OCI-LY3 (cell line): ENCODE measurements around the gene MIEF2.

ENCODE experiments used
- H2AFZ ChIP-seq: fragments of 200-600, 300-600 bp; shearing (Covaris generic); 2 replicates; pipeline ENCODE4 v1.6.0; 2014; ENCODE audit warnings: antibody characterized with exemption, low read depth, low read length
- H3K27ac ChIP-seq: fragments of 200-600, 300-600 bp; sonication (generic); 2 replicates; pipeline ENCODE4 v1.5.1; 2014; ENCODE audit warnings: mild to moderate bottlenecking, low read length, moderate library complexity, mixed read lengths
- H3K27me3 ChIP-seq: fragments of 200-600, 300-600 bp; sonication (generic); 2 replicates; pipeline ENCODE4 v1.6.1; 2014; ENCODE audit warnings: low read depth, low read length, mixed read lengths
- H3K36me3 ChIP-seq: fragments of 200-600, 300-600 bp; sonication (generic); replicated peaks from 2 replicates; pipeline ENCODE3; 2014; ENCODE audit warnings: low read depth, low read length, mixed read lengths
- H3K4me1 ChIP-seq: fragments of 300-600, 200-600 bp; sonication (generic); 2 replicates; pipeline ENCODE4 v1.6.1; 2014; ENCODE audit warnings: low read length, mixed read lengths
- H3K4me2 ChIP-seq: fragments of 200-600, 300-600 bp; sonication (generic); 2 replicates; pipeline ENCODE4 v1.6.1; 2014; ENCODE audit warnings: low read length, mixed read lengths
- H3K4me3 ChIP-seq: fragments of 300-600, 200-600 bp; sonication (generic); 2 replicates; pipeline ENCODE4 v1.5.1; 2014; ENCODE audit warnings: antibody characterized with exemption, mild to moderate bottlenecking, low read length, moderate library complexity
- H3K79me2 ChIP-seq: fragments of 300-600, 200-600 bp; shearing (Covaris generic); 2 replicates; pipeline ENCODE4 v1.6.1; 2014; ENCODE audit warnings: mild to moderate bottlenecking, low read length, mixed read lengths
- H3K9ac ChIP-seq: fragments of 300-600, 200-600 bp; shearing (Covaris generic); 2 replicates; pipeline ENCODE4 v1.6.0; 2014; ENCODE audit warnings: mild to moderate bottlenecking, low read length, moderate library complexity
- H3K9me3 ChIP-seq: fragments of 200-600, 300-600 bp; shearing (Covaris generic); 2 replicates; pipeline ENCODE4 v1.6.1; 2014; ENCODE audit warnings: low read length, mixed read lengths; ENCODE audit not compliant: insufficient read depth
- H4K20me1 ChIP-seq: fragments of 200-600, 300-600 bp; sonication (generic); 2 replicates; pipeline ENCODE4 v1.6.1; 2016; ENCODE audit warnings: low read length, mixed read lengths; ENCODE audit not compliant: insufficient read depth
- CTCF ChIP-seq: fragments of 200-600, 300-600 bp; sonication (generic); IDR thresholded peaks from 2 replicates; pipeline ENCODE4 v1.5.1; 2014; ENCODE audit warnings: antibody characterized with exemption, low read length, low read depth
- EZH2phosphoT487 ChIP-seq: fragments of 200-600 bp; shearing (Covaris generic); IDR thresholded peaks from 2 replicates; pipeline ENCODE4 v1.6.1; 2018; ENCODE audit warnings: antibody characterized with exemption, mixed run types, low read depth

Gene MIEF2

DNA sequence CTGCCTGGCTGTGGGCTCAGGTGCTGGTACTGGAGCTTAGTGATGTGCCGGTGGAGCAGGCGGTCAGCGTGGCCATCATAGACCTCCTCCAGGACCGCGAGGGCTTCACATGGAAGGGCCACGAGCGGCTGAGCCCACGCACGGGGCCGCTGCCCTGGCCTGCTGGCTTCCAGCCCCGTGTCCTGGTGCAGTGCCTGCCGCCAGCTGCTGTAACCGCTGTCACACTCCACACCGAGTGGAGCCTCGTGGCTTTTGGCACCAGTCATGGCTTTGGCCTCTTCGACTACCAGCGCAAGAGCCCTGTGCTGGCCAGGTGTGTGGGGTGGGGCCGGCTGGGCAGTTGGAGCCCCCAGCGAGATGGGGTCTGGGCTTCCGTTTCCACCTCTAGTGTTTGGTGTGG is 23.0 kb upstream of the MIEF2 start:
- Histone ChIP-seq H3K27ac (no peak overlapping the region), H3K36me3 (no peaks in the 10 kb centered on the region), H3K4me3 (no peak overlapping the region), H3K9ac (no peak overlapping the region), H2AFZ (no peak overlapping the region), H3K79me2 (no peaks in the 10 kb centered on the region), H3K4me2 (no peak overlapping the region), H4K20me1 (no peaks in the 10 kb centered on the region), H3K4me1 (no peaks in the 10 kb centered on the region), H3K27me3 (no peaks in the 10 kb centered on the region), H3K9me3 (no peaks in the 10 kb centered on the region)
- TF ChIP-seq EZH2phosphoT487 (no peak), CTCF (no peak)

DNA sequence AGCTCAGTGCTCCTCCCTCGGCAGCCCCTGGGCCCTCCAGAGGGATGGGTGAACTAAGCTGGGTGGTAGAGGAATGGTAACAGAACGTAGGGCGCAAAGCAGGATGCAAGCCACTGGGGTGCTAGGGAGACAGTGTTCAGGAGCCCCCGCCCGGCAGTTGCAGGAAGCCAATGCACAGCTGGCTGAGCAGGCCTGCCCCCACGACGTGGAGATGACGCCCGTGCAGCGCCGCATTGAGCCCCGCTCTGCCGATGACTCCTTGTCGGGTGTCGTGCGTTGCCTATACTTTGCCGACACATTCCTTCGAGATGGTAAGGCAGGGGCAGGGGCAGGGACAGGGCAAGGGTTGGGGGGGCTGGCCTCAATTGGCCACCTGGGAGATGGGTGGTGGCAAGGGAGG is 22.2 kb upstream of the MIEF2 start:
- Histone ChIP-seq H3K4me3 (no peak overlapping the region), H3K4me2 (no peak overlapping the region), H3K4me1 (no peaks in the 10 kb centered on the region), H2AFZ (no peak overlapping the region), H3K9ac (no peak overlapping the region), H3K79me2 (no peaks in the 10 kb centered on the region), H3K27ac (no peak overlapping the region), H3K9me3 (no peaks in the 10 kb centered on the region), H4K20me1 (no peaks in the 10 kb centered on the region), H3K36me3 (no peaks in the 10 kb centered on the region), H3K27me3 (no peaks in the 10 kb centered on the region)
- no peak for TF ChIP-seq EZH2phosphoT487
- no peak for TF ChIP-seq CTCF

DNA sequence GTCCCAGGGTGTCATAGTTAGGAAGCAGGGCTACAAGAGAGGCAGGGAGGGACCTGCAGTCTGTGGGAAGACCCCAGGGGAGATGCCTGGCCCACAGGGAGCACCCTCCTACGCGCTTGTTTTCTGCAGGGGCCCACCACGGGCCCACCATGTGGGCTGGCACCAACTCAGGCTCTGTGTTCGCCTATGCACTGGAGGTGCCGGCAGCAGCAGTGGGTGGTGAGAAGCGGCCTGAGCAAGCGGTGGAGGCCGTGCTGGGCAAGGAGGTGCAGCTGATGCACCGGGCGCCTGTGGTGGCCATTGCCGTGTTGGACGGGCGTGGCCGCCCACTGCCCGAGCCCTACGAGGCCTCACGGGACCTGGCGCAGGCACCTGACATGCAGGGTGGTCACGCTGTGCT is 20.0 kb upstream of the MIEF2 start:
- Histone ChIP-seq H3K4me1 (no peaks in the 10 kb centered on the region), H3K4me2 (no peak overlapping the region), H3K4me3 (no peak overlapping the region), H3K9ac (no peak overlapping the region), H3K27me3 (no peaks in the 10 kb centered on the region), H3K79me2 (no peaks in the 10 kb centered on the region), H4K20me1 (no peaks in the 10 kb centered on the region), H3K9me3 (no peaks in the 10 kb centered on the region), H3K36me3 (no peaks in the 10 kb centered on the region), H2AFZ (no peak overlapping the region), H3K27ac (no peak overlapping the region)
- TF ChIP-seq CTCF, result no peak

DNA sequence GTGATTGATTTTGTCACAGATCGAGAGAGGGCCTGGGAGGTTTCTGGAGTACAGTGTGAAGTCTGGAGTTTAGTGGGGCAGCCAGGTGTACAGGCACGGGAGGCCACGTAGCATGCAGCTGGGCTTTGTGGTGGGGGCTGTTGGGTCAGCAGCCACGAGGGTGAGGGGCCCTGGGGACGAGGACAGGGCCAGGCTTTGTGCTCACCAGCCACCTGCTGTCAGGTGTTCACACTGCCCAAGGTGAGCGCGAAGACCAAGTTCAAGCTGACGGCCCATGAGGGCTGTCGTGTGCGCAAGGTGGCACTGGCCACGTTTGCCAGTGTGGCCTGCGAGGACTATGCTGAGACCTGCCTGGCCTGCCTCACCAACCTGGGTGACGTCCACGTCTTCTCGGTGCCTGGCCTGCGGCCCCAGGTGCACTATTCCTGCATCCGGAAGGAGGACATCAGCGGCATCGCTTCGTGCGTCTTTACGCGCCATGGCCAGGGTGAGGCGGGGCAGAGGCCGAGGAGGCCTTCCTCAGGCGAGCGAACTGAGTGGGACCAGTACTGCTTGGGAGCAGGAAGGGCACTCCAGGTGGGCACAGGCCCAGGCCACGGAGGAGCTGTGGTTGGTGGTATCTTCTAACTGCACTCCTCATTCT is 19.1 kb upstream of the MIEF2 start:
- H3K9me3 ChIP-seq, result no peaks in the 10 kb centered on the region
- no peak overlapping the region for H3K4me2 ChIP-seq
- H3K4me3 ChIP-seq, result no peak overlapping the region
- no peak overlapping the region for H2AFZ ChIP-seq
- H3K9ac ChIP-seq, result no peak overlapping the region
- no peak overlapping the region for H3K27ac ChIP-seq
- no peaks in the 10 kb centered on the region for H3K4me1 ChIP-seq
- H3K27me3 ChIP-seq, result no peaks in the 10 kb centered on the region
- no peaks in the 10 kb centered on the region for H4K20me1 ChIP-seq
- no peaks in the 10 kb centered on the region for H3K79me2 ChIP-seq
- no peak for TF ChIP-seq EZH2phosphoT487
- no peak for TF ChIP-seq CTCF
- no peaks in the 10 kb centered on the region for H3K36me3 ChIP-seq
